GM11168 (cell line): Measurements from ENCODE around the gene PTCH2.
"Not testable (repeated sequence)": the region's sequence is repeated elsewhere in the genome, so short reads cannot be mapped to it uniquely, and the experiment has no call there.

Experiments used
- in situ Hi-C: fragments of 300-500 bp; cut with MboI; formaldehyde crosslinking; loops from one replicate; pipeline ENCODE4 v1.12.0; 2022; ENCODE audit warnings: low sequenced_read_pairs; ENCODE audit not compliant: unreplicated experiment

PTCH2 gene

DNA sequence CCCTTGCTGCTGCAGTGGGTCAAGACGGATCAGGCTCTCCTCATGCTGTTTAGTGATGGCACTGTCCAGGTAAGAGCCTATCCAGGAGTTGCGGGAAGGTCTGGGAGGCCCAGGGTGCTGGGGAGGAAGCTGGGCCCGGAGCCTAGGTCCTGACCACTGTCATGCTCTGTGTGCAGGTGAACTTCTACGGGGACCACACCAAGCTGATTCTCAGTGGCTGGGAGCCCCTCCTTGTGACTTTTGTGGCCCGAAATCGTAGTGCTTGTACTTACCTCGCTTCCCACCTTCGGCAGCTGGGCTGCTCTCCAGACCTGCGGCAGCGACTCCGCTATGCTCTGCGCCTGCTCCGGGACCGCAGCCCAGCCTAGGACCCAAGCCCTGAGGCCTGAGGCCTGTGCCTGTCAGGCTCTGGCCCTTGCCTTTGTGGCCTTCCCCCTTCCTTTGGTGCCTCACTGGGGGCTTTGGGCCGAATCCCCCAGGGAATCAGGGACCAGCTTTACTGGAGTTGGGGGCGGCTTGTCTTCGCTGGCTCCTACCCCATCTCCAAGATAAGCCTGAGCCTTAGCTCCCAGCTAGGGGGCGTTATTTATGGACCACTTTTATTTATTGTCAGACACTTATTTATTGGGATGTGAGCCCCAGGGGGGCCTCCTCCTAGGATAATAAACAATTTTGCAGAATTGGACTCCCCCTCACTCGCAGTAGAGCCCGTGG, 37.6 kb downstream of the PTCH2 start:
- in situ Hi-C loops = no loop called here

- in situ Hi-C loops = no loop called here
These were observed 39.5 kb downstream of the PTCH2 start for GRCh38 chr1:44803312-44804095.

- in situ Hi-C loops = no loop called here
These were observed 40.1 kb downstream of the PTCH2 start for GRCh38 chr1:44803062-44803311.

DNA sequence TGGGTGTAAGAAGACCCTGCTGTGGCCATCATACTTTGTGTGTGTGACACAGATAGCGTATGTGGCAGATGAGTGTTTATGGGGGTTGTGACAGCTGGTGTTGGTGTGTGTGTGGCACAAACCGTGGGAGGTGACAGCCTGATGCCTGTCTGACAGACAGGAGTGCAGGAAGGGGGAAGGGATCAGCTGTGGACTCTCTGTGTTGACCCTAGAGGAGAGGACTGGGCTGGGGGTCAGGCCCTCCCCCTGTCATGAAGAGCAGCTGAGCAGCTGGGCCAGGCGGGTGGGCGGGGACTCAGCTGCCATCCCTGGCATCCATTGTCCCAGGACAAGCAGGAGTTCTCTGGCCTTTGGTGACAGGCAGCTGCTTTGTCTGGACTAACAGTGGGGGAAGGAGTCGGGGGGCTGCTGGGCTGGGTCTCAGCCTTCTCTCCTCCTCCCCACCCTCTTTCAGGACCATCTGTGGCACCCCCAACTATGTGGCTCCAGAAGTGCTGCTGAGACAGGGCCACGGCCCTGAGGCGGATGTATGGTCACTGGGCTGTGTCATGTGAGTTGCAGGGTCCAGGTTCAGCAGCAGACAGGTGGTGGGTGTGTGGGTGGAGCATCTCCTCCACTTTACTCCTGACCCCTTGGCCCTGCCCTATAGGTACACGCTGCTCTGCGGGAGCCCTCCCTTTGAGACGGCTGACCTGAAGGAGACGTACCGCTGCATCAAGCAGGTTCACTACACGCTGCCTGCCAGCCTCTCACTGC, 40.6 kb downstream of the PTCH2 start:
- in situ Hi-C loops = no loop called here

DNA sequence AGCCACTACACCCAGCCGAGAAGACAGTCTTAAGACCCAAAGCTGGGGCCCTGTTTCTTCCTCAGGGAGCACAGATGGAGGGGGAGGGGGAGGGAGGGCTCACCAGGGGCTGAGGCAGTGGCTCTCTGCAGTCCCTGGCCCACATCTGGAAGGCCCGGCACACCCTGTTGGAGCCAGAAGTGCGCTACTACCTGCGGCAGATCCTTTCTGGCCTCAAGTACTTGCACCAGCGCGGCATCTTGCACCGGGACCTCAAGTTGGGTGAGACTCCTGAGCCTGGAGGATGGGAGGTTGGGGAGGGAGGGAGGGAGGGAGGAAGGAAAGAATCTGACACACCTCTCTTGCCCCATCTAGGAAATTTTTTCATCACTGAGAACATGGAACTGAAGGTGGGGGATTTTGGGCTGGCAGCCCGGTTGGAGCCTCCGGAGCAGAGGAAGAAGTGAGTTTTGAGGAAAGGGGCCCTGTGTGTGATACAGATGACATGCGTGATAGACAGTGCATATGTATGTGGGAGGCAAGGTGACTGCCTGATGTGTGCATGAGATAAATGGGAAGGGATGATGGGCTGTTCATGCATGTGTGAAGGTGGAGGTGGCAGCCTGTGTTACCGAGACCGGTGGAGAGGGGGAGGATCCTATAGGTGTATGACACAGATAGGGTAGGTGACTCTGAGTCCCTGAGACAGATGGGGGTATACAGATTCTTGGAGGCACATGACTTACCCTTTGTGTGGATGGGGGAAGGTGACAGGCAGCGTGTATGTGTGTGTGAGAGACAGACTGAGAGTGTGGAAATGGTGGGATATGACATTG, 41.4 kb downstream of the PTCH2 start:
- in situ Hi-C loops = no loop called here

DNA sequence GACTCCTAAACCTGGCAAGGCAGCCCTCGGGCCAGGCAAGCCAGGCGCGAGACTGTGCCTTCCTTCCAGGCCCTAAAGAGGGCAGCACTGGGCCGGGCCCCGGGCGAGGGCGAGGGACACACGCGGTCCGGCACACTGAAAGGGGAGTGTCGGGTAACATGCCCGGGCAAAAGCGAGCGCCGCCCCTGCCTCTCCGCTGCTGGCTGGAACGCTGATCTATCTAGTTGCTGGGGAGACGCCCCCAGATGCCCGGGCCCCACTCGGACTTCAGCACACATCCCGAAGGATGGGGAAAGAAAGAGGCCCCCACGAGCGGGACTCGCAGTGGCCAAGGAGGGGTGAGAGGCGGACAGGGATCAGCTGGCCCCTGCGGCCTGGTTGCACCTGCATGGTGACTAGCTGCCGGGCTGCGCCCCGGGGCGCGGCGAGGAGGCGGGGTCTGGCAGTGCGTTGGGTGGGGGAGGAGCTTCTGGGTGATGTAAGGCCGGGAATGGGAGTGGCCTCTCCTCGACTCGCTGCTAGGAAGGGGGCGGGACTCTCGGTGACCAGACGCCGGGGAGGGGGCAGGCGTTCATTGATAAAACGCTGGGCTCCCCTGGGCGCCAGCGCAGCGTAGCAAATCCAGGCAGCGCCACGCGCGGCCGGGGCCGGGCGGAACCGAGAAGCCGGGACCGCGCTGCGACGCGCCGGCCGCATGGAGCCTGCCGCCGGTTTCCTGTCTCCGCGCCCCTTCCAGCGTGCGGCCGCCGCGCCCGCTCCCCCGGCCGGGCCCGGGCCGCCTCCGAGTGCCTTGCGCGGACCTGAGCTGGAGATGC, 43.1 kb downstream of the PTCH2 start, which contains the start of gene PLK3:
Gene PLK3 (plus strand): TSS at position 608 of the 815 bp plus-strand sequence. CDS start 87 bp downstream, at position 695.
- in situ Hi-C loops = no loop called here

- in situ Hi-C loops = no loop called here
These were observed 44.3 kb downstream of the PTCH2 start for GRCh38 chr1:44798481-44799365.

DNA sequence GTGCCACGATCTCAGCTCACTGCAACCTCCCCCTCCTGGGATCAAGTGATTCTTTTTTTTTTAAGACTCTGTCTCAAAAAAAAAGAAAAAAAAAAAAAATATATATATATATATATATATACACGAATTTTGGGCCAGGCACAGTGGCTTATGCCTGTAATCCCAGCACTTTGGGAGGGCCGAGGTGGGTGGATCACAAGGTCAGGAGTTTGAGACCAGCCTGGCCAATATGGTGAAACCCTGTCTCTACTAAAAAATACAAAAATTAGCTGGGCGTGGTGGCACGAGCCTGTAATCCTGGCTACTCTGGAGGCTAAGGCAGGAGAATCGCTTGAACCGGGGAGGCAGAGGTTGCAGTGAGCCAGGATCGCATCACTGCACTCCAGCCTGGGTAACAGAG, 45.2 kb downstream of the PTCH2 start:
- in situ Hi-C loops = not testable (repeated sequence)

- in situ Hi-C loops = no loop called here
These were observed 50.1 kb downstream of the PTCH2 start for GRCh38 chr1:44792736-44793502.

DNA sequence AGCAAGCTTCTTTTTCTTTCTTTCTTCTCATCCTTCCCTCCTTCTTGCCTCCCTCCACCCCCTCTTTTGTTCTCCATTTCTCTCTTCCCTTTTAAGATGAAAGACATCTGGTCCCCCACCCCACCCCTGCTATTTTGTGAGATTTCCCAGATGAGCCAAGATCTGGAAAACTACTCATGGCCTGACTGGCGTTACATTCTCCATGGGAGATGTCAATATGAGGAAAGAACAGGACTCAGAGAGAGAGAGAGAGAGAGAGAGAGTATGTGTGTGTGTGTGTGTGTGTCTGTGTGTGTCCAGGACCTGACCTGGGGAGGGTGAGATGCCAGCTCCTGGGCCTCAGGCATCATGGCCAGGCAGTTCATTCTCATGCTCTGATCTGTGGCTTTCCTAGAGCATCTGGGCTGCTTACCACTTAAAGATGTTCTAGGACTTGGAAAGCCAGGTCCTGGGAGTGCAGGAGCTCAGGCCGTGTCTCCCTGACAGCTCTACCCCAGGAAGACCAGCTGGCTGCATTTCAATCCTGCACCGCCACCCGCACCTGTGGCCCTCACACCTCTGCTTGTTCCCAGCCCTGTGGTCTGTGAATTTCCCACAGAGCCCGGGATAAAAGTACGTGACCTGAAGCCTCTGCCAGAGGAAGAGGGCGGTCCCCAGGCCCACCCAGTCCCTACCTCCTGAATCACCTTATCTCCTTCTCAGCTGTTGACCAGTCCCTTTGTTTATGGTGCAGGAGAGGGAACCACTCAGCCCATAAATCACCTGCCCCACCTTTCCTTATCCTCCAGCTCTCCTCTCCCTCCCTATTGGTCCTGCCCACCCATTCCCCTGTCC, 51.9 kb downstream of the PTCH2 start:
- in situ Hi-C loops = no loop called here

GRCh38 chr1:44788120-44788860, 54.8 kb downstream of the PTCH2 start, which contains the start of gene BEST4:
Gene BEST4 (minus strand): TSS chr1:44788170. CDS start chr1:44787705, 465 bp downstream.
- in situ Hi-C loops = no loop called here

DNA sequence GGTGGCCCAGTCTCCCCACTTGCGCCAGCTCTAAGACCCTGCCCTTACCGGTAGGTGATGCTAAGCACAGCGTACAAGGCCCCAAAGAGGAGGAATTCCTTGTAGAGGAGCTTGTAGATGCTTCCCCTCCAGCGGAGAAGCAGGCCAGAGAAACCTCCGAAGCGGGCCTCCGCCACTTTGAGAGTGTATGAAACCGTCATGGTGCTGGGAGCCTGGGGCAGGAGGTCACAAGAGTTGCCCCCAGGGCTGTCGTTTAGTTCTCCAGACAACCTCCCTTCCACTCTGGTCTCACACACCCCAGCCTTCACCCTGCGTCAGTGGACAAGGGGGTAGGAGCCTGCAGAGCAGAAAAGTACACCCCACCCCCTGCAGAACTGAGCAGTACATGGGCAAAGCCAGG, 55.5 kb downstream of the PTCH2 start:
- in situ Hi-C loops = no loop called here

DNA sequence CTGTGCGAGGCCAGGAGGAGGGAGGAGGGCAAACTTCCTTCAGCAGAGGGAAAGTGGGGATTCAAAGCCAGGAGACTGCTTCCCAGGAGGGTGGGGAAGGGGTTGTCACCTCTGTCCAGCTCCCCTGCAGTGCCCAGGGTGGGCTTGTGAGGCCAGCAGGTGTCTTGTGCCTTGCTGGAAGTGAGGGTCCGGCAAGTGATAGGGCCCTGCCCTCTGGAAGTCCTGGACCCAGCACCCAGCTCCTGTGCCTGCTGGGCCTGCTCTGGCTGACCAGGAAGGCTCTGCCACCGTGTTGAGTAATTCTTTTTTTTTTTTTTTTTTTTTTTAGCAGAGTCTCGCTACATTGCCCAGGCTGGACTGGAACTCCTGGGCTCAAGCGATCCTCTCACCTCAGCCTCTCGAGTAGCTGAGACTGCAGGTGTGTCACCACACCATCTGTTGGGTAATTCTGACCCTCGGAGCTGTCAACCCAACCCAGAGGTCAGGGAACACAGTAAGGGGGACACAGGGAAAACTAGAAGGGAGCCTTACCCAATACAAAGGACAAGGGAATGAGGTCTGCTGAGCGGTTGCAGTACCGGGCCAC, 56.1 kb downstream of the PTCH2 start:
- in situ Hi-C loops = no loop called here

GRCh38 chr1:44786138-44786840, 56.8 kb downstream of the PTCH2 start:
- in situ Hi-C loops = no loop called here

DNA sequence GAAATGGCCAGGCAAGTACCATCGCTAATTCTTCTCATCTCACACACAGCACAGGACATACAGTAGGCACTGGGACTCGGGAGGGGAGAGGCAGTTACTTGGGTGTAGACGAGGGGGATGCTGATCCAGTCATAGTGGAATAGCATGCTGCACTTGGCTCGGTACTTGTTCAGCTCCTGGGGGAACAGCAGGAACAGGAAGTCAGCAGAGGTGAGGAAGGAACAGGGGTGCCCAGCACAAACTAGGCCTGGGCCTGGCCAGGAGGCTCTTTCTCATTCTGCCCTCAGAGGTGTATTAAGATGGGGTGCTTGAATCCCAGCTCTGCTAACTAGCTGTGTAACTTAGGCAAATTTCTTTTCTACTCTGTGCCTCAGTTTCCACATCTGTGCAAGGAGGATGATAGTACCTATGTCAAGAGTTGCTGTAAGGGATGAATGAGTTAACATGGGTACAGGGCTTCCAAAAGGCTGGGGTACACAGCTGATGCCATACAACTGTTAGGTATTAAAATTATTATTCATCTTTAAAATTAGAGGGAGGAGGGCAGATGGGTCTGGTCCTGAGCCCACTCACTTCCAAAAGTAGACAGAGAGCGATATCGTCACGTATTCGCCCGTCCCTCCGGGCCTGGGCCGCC, 57.4 kb downstream of the PTCH2 start:
- in situ Hi-C loops = no loop called here
